ENCODE measurements around the gene MVB12B.

MVB12B gene

DNA sequence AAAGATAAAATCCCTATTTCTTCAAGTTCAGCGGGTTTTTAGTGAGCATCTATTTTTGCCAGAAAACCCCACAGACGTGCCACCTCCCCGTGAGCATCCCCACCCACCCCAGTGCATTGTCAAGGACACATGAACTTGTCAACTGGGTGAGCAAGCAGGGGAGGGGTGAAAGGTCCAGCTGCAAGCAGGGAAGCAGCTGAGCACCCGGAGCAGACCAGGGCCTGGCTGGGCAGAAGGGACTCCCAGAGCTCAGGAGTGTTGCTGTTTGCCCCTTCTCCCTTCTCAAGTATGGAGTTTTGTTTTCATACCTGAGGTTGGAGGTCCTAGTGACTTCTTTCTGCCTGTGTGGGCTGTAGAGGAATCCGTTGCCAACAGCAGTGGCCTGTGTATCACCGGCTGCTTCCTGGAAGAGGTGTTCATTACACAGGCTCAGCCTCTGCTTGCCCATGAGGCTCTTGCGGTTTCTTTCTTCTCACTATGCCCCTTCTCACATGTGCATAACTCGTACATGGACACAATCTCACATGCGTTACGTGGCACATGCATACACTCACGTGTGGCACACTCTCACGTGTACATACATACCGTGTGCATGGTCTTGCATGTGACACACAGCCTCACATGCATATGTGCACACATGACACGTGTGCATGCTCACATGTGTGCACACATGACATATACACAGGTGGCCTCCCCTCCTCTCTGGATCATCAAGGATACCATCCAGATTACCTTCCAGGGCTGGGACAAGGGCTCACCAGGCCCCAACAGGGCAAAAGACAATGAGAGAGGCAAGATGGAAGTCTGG, 126.7 kb downstream of the MVB12B start:
- TF ChIP-seq TEAD4 (IDR thresholded peaks at IDR 0.05), result no peak

DNA sequence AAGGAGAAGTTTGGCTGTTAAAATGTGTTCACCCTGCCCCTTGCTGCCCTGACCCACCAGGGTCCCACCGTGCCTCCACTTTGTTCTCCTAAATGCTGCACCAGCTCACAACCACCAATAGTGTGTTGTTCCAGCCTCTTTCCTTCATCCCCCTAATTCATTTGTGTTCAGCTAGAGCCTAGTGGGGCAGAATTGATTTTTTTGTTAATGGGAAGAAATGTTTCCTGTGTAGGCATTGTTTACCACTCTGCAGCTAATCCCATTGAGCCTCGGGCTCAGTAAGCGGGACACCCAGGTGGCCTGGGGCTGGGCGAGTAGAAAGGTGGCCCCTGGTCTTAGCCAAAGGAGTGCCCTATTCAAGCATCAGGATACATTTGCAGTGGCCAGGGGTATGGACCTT, 127.6 kb downstream of the MVB12B start:
- TF ChIP-seq, protein P1, sequence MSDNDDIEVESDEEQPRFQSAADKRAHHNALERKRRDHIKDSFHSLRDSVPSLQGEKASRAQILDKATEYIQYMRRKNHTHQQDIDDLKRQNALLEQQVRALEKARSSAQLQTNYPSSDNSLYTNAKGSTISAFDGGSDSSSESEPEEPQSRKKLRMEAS (IDR thresholded peaks at IDR 0.05), result no peak
- TF ChIP-seq TCF12 (IDR thresholded peaks at IDR 0.05; ENCODE audit: low read depth), result no peak
- TF ChIP-seq CEBPB (IDR thresholded peaks at IDR 0.05), result no peak
- no peak for TF ChIP-seq NFIC (IDR thresholded peaks at IDR 0.05)
- TF ChIP-seq TAF1 (IDR thresholded peaks at IDR 0.05; ENCODE audit: low read depth), result no peak
- TF ChIP-seq EGR1 (IDR thresholded peaks at IDR 0.05), result no peak
- TF ChIP-seq, protein P2, sequence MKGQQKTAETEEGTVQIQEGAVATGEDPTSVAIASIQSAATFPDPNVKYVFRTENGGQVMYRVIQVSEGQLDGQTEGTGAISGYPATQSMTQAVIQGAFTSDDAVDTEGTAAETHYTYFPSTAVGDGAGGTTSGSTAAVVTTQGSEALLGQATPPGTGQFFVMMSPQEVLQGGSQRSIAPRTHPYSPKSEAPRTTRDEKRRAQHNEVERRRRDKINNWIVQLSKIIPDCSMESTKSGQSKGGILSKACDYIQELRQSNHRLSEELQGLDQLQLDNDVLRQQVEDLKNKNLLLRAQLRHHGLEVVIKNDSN (IDR thresholded peaks at IDR 0.05), result no peak
- no peak for TF ChIP-seq ZBTB7A (IDR thresholded peaks at IDR 0.05; ENCODE audit: low read depth)
- no peak for TF ChIP-seq TEAD4 (IDR thresholded peaks at IDR 0.05)
- no peak for TF ChIP-seq EP300 (IDR thresholded peaks at IDR 0.05; ENCODE audit: borderline replicate concordance)
- TF ChIP-seq, protein P3, sequence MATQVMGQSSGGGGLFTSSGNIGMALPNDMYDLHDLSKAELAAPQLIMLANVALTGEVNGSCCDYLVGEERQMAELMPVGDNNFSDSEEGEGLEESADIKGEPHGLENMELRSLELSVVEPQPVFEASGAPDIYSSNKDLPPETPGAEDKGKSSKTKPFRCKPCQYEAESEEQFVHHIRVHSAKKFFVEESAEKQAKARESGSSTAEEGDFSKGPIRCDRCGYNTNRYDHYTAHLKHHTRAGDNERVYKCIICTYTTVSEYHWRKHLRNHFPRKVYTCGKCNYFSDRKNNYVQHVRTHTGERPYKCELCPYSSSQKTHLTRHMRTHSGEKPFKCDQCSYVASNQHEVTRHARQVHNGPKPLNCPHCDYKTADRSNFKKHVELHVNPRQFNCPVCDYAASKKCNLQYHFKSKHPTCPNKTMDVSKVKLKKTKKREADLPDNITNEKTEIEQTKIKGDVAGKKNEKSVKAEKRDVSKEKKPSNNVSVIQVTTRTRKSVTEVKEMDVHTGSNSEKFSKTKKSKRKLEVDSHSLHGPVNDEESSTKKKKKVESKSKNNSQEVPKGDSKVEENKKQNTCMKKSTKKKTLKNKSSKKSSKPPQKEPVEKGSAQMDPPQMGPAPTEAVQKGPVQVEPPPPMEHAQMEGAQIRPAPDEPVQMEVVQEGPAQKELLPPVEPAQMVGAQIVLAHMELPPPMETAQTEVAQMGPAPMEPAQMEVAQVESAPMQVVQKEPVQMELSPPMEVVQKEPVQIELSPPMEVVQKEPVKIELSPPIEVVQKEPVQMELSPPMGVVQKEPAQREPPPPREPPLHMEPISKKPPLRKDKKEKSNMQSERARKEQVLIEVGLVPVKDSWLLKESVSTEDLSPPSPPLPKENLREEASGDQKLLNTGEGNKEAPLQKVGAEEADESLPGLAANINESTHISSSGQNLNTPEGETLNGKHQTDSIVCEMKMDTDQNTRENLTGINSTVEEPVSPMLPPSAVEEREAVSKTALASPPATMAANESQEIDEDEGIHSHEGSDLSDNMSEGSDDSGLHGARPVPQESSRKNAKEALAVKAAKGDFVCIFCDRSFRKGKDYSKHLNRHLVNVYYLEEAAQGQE (IDR thresholded peaks at IDR 0.05; ENCODE audit: low read depth), result no peak
- no peak for TF ChIP-seq CREB1 (IDR thresholded peaks at IDR 0.05; ENCODE audit: low read depth)
- TF ChIP-seq YY1 (IDR thresholded peaks at IDR 0.05; ENCODE audit: low read depth), result no peak
- TF ChIP-seq RAD21 (IDR thresholded peaks at IDR 0.05; ENCODE audit: low read depth), result no peak
- TF ChIP-seq FOXM1 (IDR thresholded peaks at IDR 0.05; ENCODE audit: borderline replicate concordance, low read depth), result no peak

- TF ChIP-seq, protein P3 (IDR thresholded peaks at IDR 0.05; ENCODE audit: low read depth), result no peak
- TF ChIP-seq, protein P2 (IDR thresholded peaks at IDR 0.05), result no peak
- TF ChIP-seq CREB1 (IDR thresholded peaks at IDR 0.05; ENCODE audit: low read depth) (no peak), NFIC (IDR thresholded peaks at IDR 0.05) (no peak), TEAD4 (IDR thresholded peaks at IDR 0.05) (no peak), CEBPB (IDR thresholded peaks at IDR 0.05) (no peak), RAD21 (IDR thresholded peaks at IDR 0.05; ENCODE audit: low read depth) (no peak)
Measured at GRCh38 chr9:126454795-126455194, 128.2 kb downstream of the MVB12B start.

DNA sequence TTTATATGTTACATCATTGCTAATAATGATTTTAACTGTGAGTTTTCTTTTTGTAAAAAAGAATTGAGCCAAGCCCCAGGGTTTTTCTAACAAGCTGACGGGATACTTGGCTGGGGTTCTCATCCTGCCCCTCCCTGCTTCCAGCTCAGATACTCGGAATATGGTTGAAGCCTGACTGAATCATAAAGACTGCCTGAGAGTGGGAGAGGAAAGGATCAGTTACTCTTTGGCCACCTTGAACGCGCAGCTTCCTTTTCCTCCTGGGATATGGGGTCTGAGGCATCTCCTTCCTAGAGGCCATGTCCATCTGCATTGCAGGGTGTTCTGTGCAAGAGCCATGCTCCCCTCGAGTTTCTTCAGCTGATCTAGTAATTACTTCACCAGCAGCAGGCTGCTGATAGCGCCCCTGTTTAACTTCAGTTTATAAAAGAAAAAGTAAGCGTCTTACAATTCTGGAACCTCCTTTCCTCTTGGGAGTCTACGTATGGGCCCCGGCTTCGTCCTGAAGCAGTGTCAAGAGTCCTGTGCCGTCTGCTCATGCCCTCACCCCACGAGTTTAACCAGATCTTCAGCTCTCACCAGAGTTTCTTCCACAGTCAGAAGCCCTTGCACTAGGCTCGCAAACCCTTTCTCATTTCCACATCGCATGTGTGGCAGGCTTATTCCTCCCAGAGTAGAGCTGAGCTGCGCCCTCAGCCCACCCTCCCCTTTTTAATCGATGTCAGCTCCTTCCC, 130.0 kb downstream of the MVB12B start:
- TF ChIP-seq, protein P1 (IDR thresholded peaks at IDR 0.05), result no peak
- TF ChIP-seq, protein P2 (IDR thresholded peaks at IDR 0.05), result no peak
- TF ChIP-seq TAF1 (IDR thresholded peaks at IDR 0.05; ENCODE audit: low read depth), result no peak
- TF ChIP-seq, protein P3 (IDR thresholded peaks at IDR 0.05; ENCODE audit: low read depth), result no peak
- TF ChIP-seq EP300 (IDR thresholded peaks at IDR 0.05; ENCODE audit: borderline replicate concordance), result no peak
- no peak for TF ChIP-seq RAD21 (IDR thresholded peaks at IDR 0.05; ENCODE audit: low read depth)
- no peak for TF ChIP-seq ZBTB7A (IDR thresholded peaks at IDR 0.05; ENCODE audit: low read depth)
- no peak for TF ChIP-seq YY1 (IDR thresholded peaks at IDR 0.05; ENCODE audit: low read depth)
- no peak for TF ChIP-seq CEBPB (IDR thresholded peaks at IDR 0.05)
- TF ChIP-seq TCF12 (IDR thresholded peaks at IDR 0.05; ENCODE audit: low read depth), result no peak
- TF ChIP-seq EGR1 (IDR thresholded peaks at IDR 0.05), result no peak
- no peak for TF ChIP-seq CREB1 (IDR thresholded peaks at IDR 0.05; ENCODE audit: low read depth)
- no peak for TF ChIP-seq NFIC (IDR thresholded peaks at IDR 0.05)
- TF ChIP-seq TEAD4 (IDR thresholded peaks at IDR 0.05), result no peak
- no peak for TF ChIP-seq FOXM1 (IDR thresholded peaks at IDR 0.05; ENCODE audit: borderline replicate concordance, low read depth)

Data from Ishikawa (cell line).